Measurements from ENCODE around the gene ZNF275.

DNA sequence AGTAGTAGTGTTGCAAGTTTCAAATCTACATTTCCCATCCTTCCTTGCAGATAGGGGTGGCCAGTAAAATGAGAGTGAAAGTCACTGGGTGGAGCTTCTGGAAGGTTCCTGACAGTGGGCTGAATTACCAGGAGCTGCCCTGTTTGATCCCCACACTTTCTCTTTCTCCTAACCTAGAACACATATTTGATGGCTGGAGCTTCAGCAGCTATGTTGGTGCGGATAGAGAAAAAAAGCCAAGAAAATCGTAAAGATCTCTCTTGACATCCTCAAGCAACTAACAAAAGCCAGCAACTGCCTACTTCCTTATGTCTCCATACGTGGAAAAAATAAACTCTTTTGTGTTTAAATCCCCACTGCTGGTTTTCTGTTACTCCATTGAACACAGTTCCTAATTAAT is 32.2 kb downstream of the ZNF275 start:
- TF ChIP-seq, protein P1, sequence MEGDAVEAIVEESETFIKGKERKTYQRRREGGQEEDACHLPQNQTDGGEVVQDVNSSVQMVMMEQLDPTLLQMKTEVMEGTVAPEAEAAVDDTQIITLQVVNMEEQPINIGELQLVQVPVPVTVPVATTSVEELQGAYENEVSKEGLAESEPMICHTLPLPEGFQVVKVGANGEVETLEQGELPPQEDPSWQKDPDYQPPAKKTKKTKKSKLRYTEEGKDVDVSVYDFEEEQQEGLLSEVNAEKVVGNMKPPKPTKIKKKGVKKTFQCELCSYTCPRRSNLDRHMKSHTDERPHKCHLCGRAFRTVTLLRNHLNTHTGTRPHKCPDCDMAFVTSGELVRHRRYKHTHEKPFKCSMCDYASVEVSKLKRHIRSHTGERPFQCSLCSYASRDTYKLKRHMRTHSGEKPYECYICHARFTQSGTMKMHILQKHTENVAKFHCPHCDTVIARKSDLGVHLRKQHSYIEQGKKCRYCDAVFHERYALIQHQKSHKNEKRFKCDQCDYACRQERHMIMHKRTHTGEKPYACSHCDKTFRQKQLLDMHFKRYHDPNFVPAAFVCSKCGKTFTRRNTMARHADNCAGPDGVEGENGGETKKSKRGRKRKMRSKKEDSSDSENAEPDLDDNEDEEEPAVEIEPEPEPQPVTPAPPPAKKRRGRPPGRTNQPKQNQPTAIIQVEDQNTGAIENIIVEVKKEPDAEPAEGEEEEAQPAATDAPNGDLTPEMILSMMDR (conservative IDR thresholded peaks at IDR 0.05 in 1 of 2, IDR thresholded peaks at IDR 0.05 in 1 of 2; ENCODE audit: extremely low read depth in 1 of 2, insufficient read depth in 1 of 2, low read depth in 1 of 2, low read length in 2 of 2) = no peak
- TF ChIP-seq EZH2 (IDR thresholded peaks at IDR 0.05; ENCODE audit: borderline replicate concordance, low read length) = no peak
